ENCODE results near the gene CNOT4. TPM values are rescaled to one million over a fixed set of nuclear protein-coding genes. Genes with fewer than 3 reads are reported as not detected.

CNOT4 gene
- total RNA-seq, 1 experiment from 2014 or later = 14.6 TPM

DNA sequence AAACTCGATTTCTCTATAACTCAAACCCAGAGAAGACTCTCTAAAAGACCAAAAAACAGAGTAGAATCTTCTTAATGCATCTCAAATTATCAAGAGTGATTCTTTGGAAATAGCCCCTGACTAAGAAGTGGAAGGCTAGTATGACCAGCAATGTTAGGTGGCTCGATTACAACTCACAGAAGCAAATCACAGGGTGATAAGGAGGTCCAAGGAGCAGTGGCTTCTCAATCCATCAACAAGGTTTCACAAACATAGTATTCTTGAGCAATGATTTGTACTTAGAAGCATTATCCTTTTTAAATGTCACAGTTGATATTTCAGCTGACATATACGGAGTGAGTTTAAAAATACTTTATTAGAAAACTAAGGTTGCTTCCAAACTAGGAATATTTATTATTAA lies 127.7 kb downstream of the CNOT4 start:
- DNase-seq (ENCODE audit: low spot score) = no peak
- Mint-ChIP-seq H3K4me3 (no peak overlapping the region), H3K36me3 (no peaks in the 10 kb centered on the region), H3K27me3 (ENCODE audit: low read depth) (no peaks in the 10 kb centered on the region), H3K27ac (no peak overlapping the region), H3K4me1 (peaks cover 26% of the 10 kb centered on the region), H3K9me3 (no peaks in the 10 kb centered on the region)
- POLR2A ChIA-PET = no interaction called here
- CTCF ChIA-PET = interaction anchor here (1.3 to 3.1 kb wide), 3 partner anchors 19 to 108 kb away, joined by 4 to 18 read pairs (median 9); no protein-coding TSS in a partner anchor
- TF ChIP-seq OVOL2 (CRISPR knock-in tag; IDR thresholded peaks at IDR 0.05; ENCODE audit: borderline replicate concordance) (no peak), EMX1 (CRISPR knock-in tag; IDR thresholded peaks at IDR 0.05) (no peak), SMAD3 (CRISPR knock-in tag; IDR thresholded peaks at IDR 0.05; ENCODE audit: borderline replicate concordance) (no peak), ZNF396 (CRISPR knock-in tag; IDR thresholded peaks at IDR 0.05; ENCODE audit: borderline replicate concordance) (no peak), JAZF1 (CRISPR knock-in tag; IDR thresholded peaks at IDR 0.05) (no peak), JUN (CRISPR knock-in tag; IDR thresholded peaks at IDR 0.05) (no peak)
- TF ChIP-seq, protein P1, sequence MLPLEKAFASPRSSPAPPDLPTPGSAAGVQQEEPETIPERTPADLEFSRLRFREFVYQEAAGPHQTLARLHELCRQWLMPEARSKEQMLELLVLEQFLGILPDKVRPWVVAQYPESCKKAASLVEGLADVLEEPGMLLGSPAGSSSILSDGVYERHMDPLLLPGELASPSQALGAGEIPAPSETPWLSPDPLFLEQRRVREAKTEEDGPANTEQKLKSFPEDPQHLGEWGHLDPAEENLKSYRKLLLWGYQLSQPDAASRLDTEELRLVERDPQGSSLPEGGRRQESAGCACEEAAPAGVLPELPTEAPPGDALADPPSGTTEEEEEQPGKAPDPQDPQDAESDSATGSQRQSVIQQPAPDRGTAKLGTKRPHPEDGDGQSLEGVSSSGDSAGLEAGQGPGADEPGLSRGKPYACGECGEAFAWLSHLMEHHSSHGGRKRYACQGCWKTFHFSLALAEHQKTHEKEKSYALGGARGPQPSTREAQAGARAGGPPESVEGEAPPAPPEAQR (CRISPR knock-in tag; IDR thresholded peaks at IDR 0.05) = no peak
- TF ChIP-seq, protein P2, sequence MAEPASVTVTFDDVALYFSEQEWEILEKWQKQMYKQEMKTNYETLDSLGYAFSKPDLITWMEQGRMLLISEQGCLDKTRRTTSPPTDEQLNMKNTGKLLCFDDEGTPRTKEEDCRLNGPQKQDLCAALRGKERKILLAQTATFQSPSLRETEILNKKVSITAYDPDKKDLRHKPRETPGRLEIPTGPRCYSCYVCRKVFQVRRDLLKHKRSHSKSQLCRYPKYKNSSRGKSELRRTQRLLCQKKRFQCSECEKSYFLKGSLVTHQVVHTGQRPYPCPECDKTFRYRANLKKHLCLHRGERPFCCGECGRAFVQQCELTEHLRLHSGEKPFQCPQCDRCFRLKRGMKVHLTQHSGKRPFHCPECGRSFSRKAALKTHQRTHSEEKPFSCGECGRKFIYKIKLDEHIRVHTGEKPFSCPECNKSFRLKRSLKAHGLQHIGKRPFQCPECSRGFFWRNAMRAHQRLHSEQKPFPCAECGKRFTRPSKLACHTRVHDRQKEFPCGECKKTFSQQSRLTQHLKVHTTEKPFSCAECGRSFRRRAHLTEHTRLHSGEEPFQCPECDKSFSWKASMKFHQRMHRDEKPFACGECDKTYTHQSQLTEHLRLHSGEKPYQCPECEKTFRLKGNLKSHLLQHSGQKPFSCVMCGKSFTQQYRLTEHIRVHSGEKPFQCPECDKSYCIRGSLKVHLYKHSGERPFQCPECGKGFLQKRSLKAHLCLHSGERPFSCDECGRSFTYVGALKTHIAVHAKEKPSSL (CRISPR knock-in tag; conservative IDR thresholded peaks at IDR 0.05) = no peak
- TF ChIP-seq, protein P3, sequence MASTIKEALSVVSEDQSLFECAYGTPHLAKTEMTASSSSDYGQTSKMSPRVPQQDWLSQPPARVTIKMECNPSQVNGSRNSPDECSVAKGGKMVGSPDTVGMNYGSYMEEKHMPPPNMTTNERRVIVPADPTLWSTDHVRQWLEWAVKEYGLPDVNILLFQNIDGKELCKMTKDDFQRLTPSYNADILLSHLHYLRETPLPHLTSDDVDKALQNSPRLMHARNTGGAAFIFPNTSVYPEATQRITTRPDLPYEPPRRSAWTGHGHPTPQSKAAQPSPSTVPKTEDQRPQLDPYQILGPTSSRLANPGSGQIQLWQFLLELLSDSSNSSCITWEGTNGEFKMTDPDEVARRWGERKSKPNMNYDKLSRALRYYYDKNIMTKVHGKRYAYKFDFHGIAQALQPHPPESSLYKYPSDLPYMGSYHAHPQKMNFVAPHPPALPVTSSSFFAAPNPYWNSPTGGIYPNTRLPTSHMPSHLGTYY (CRISPR knock-in tag; IDR thresholded peaks at IDR 0.05) = no peak
- TF ChIP-seq, protein P4, sequence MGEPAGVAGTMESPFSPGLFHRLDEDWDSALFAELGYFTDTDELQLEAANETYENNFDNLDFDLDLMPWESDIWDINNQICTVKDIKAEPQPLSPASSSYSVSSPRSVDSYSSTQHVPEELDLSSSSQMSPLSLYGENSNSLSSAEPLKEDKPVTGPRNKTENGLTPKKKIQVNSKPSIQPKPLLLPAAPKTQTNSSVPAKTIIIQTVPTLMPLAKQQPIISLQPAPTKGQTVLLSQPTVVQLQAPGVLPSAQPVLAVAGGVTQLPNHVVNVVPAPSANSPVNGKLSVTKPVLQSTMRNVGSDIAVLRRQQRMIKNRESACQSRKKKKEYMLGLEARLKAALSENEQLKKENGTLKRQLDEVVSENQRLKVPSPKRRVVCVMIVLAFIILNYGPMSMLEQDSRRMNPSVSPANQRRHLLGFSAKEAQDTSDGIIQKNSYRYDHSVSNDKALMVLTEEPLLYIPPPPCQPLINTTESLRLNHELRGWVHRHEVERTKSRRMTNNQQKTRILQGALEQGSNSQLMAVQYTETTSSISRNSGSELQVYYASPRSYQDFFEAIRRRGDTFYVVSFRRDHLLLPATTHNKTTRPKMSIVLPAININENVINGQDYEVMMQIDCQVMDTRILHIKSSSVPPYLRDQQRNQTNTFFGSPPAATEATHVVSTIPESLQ (CRISPR knock-in tag; IDR thresholded peaks at IDR 0.05) = no peak
- no peak for ATAC-seq

DNA sequence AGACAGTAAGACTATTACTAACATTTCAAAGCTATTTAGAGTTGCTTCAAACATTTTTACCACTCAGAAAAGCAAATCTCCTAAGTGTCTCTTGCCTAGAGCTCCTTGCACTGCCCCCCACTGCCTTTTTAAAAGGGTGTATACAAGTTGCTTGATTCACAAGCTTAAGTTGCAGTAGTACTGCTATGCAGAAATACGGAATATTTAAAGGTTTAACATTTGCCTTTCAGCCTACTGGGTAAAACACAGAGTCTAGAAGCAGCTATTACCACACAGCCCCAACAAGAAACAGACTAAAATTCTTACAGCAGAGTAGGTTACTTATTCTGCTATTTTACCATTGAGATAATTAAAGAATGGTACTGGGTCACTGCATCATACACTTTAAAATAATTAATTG lies 128.5 kb downstream of the CNOT4 start:
- ATAC-seq (no peak), DNase-seq (ENCODE audit: low spot score) (no peak)
- ChIA-PET CTCF (interaction anchor here (1.3 to 3.1 kb wide), 3 partner anchors 18 to 107 kb away, joined by 4 to 18 read pairs (median 9); no protein-coding TSS in a partner anchor), POLR2A (no interaction called here)
- no peak overlapping the region for H3K27ac Mint-ChIP-seq
- no peaks in the 10 kb centered on the region for H3K27me3 Mint-ChIP-seq (ENCODE audit: low read depth)
- no peaks in the 10 kb centered on the region for H3K9me3 Mint-ChIP-seq
- H3K36me3 Mint-ChIP-seq = no peaks in the 10 kb centered on the region
- H3K4me1 Mint-ChIP-seq = peaks cover 21% of the 10 kb centered on the region
- no peak overlapping the region for H3K4me3 Mint-ChIP-seq
- TF ChIP-seq TCF7 (CRISPR knock-in tag; IDR thresholded peaks at IDR 0.05; ENCODE audit: low read depth) = no peak
- TF ChIP-seq IRF2 (CRISPR knock-in tag; IDR thresholded peaks at IDR 0.05; ENCODE audit: borderline replicate concordance, low read depth) = no peak
- TF ChIP-seq NR2C2 (CRISPR knock-in tag; IDR thresholded peaks at IDR 0.05) = no peak
- no peak for TF ChIP-seq FOXJ3 (CRISPR knock-in tag; IDR thresholded peaks at IDR 0.05; ENCODE audit: borderline replicate concordance)
- TF ChIP-seq, protein P5, sequence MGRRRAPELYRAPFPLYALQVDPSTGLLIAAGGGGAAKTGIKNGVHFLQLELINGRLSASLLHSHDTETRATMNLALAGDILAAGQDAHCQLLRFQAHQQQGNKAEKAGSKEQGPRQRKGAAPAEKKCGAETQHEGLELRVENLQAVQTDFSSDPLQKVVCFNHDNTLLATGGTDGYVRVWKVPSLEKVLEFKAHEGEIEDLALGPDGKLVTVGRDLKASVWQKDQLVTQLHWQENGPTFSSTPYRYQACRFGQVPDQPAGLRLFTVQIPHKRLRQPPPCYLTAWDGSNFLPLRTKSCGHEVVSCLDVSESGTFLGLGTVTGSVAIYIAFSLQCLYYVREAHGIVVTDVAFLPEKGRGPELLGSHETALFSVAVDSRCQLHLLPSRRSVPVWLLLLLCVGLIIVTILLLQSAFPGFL (CRISPR knock-in tag; IDR thresholded peaks at IDR 0.05; ENCODE audit: borderline replicate concordance) = no peak
- no peak for TF ChIP-seq ZNF121 (CRISPR knock-in tag; IDR thresholded peaks at IDR 0.05)
- TF ChIP-seq TEAD1 (CRISPR knock-in tag; IDR thresholded peaks at IDR 0.05) = no peak
- no peak for TF ChIP-seq SMAD4 (CRISPR knock-in tag; IDR thresholded peaks at IDR 0.05)
- TF ChIP-seq, protein P6, sequence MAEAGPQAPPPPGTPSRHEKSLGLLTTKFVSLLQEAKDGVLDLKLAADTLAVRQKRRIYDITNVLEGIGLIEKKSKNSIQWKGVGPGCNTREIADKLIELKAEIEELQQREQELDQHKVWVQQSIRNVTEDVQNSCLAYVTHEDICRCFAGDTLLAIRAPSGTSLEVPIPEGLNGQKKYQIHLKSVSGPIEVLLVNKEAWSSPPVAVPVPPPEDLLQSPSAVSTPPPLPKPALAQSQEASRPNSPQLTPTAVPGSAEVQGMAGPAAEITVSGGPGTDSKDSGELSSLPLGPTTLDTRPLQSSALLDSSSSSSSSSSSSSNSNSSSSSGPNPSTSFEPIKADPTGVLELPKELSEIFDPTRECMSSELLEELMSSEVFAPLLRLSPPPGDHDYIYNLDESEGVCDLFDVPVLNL (CRISPR knock-in tag; IDR thresholded peaks at IDR 0.05; ENCODE audit: borderline replicate concordance, low read depth) = no peak
- TF ChIP-seq, protein P7, sequence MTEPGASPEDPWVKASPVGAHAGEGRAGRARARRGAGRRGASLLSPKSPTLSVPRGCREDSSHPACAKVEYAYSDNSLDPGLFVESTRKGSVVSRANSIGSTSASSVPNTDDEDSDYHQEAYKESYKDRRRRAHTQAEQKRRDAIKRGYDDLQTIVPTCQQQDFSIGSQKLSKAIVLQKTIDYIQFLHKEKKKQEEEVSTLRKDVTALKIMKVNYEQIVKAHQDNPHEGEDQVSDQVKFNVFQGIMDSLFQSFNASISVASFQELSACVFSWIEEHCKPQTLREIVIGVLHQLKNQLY (CRISPR knock-in tag; IDR thresholded peaks at IDR 0.05) = no peak
- TF ChIP-seq SP1 (CRISPR knock-in tag; conservative IDR thresholded peaks at IDR 0.05) = no peak
- TF ChIP-seq OVOL2 (CRISPR knock-in tag; IDR thresholded peaks at IDR 0.05; ENCODE audit: borderline replicate concordance) = no peak
- no peak for TF ChIP-seq CREM (CRISPR knock-in tag; IDR thresholded peaks at IDR 0.05)

Measured in WTC11 (cell line).